GM13977 (cell line): ENCODE results near the gene HOMER1.

Experiments
- DNase-seq: peaks from one replicate; pipeline ENCODE4 v3.0.0; 2012; ENCODE audit warnings: low spot score
- CTCF ChIP-seq: IDR thresholded peaks from 2 replicates; pipeline ENCODE4 v1.5.1; 2012; ENCODE audit warnings: mild to moderate bottlenecking, control low read depth; ENCODE audit not compliant: insufficient read depth; ENCODE audit errors: extremely low read depth, missing control alignments
- in situ Hi-C: fragments of 300-500 bp; cut with MboI; formaldehyde crosslinking; loops from one replicate; pipeline ENCODE4 v1.12.0; 2022; ENCODE audit warnings: low sequenced_read_pairs, low pct_unique_long_range_greater_than_20kb, mixed read lengths, inconsistent platforms; ENCODE audit not compliant: unreplicated experiment

The HOMER1 gene

GRCh38 chr5:79418276-79418675 lies 95.7 kb downstream of the HOMER1 start:
- no peak for TF ChIP-seq CTCF
- in situ Hi-C loops, result no loop called here

GRCh38 chr5:79417495-79417894 lies 96.4 kb downstream of the HOMER1 start:
- TF ChIP-seq CTCF, result no peak
- in situ Hi-C loops, result no loop called here
- no peak for DNase-seq

More at GRCh38 chr5:79418276-79418675, 95.7 kb downstream of the HOMER1 start:
- DNase-seq, result no peak

GRCh38 chr5:79416499-79416898 lies 97.4 kb downstream of the HOMER1 start:
- in situ Hi-C loops, result no loop called here
- peak; percentile 45 for DNase-seq
- no peak for TF ChIP-seq CTCF

GRCh38 chr5:79413112-79413511 lies 100.8 kb downstream of the HOMER1 start:
- in situ Hi-C loops, result no loop called here
- DNase-seq, result no peak
- TF ChIP-seq CTCF, result no peak

- in situ Hi-C loops, result no loop called here
- DNase-seq, result no peak
- no peak for TF ChIP-seq CTCF
These were observed 105.9 kb downstream of the HOMER1 start for GRCh38 chr5:79408028-79408427.

- no peak for DNase-seq
- no peak for TF ChIP-seq CTCF
- in situ Hi-C loops, result no loop called here
These were observed 106.3 kb downstream of the HOMER1 start for GRCh38 chr5:79407591-79407990.

- in situ Hi-C loops, result no loop called here
- DNase-seq, result no peak
- no peak for TF ChIP-seq CTCF
These were observed 112.7 kb downstream of the HOMER1 start for GRCh38 chr5:79401216-79401615.
